OCI-LY7 (cell line): Measurements from ENCODE around the gene PTPRM. TPM values are rescaled to one million over a fixed set of nuclear protein-coding genes. Genes with fewer than 3 reads are reported as not detected.

Source experiments
- BruUV-seq: library from RNA; stranded (reverse); fragments of 400-500 nt; replicated peaks from 2 replicates; lab custom pipeline; 2021; lab: Mats Ljungman, UMichigan
- CTCF ChIA-PET: fragments of 300-600 bp; sonication (Branson Sonifier 250); formaldehyde crosslinking; loops from one replicate; lab custom pipeline; 2022; ENCODE audit warnings: antibody characterized with exemption; ENCODE audit not compliant: unreplicated experiment; lab: Charles Lee
- POLR2A ChIA-PET: fragments of 300-600 bp; sonication (Branson Sonifier 250); formaldehyde crosslinking; loops from one replicate; lab custom pipeline; 2022; ENCODE audit warnings: antibody characterized with exemption; lab: Charles Lee
- DNase-seq: peaks from one replicate; pipeline ENCODE4 v3.0.0-alpha.2; 2015; ENCODE audit warnings: low spot score
- H2AFZ ChIP-seq: fragments of 200-600 bp; sonication (generic), shearing (Covaris generic); 2 replicates; pipeline ENCODE4 v1.6.1; 2014; ENCODE audit warnings: mild to moderate bottlenecking, antibody characterized with exemption, low read length, moderate library complexity
- H3K27ac ChIP-seq: fragments of 200-600 bp; sonication (generic); 2 replicates; pipeline ENCODE4 v1.5.1; 2014; ENCODE audit warnings: mixed run types, low read depth, mild to moderate bottlenecking, moderate library complexity, low read length, inconsistent platforms; ENCODE audit not compliant: poor library complexity, severe bottlenecking
- H3K36me3 ChIP-seq: fragments of 200-600 bp; sonication (generic); 2 replicates; pipeline ENCODE4 v1.6.1; 2014; ENCODE audit warnings: mild to moderate bottlenecking, antibody characterized with exemption, low read length, moderate library complexity, mixed read lengths; ENCODE audit not compliant: insufficient read depth
- H3K4me1 ChIP-seq: fragments of 200-600 bp; sonication (generic); 2 replicates; pipeline ENCODE4 v1.5.1; 2014; ENCODE audit warnings: mild to moderate bottlenecking, low read length; ENCODE audit not compliant: insufficient read depth, poor library complexity, severe bottlenecking
- H3K4me2 ChIP-seq: fragments of 200-600 bp; sonication (generic); 2 replicates; pipeline ENCODE4 v1.6.1; 2014; ENCODE audit warnings: mild to moderate bottlenecking, low read length
- H3K4me3 ChIP-seq: fragments of 200-600 bp; sonication (generic); 2 replicates; pipeline ENCODE4 v1.5.1; 2014; ENCODE audit warnings: mild to moderate bottlenecking, low read depth, low read length; ENCODE audit not compliant: poor library complexity, severe bottlenecking
- H3K79me2 ChIP-seq: fragments of 200-600 bp; sonication (generic); 2 replicates; pipeline ENCODE4 v1.6.1; 2016; ENCODE audit warnings: low read depth, mild to moderate bottlenecking, low read length, moderate library complexity, mixed read lengths; ENCODE audit not compliant: insufficient read depth
- H3K9me2 ChIP-seq: fragments of 200-600 bp; sonication (generic); 2 replicates; pipeline ENCODE4 v1.6.1; 2016; ENCODE audit warnings: mild to moderate bottlenecking, low read length, mixed read lengths; ENCODE audit not compliant: insufficient read depth
- H3K9me3 ChIP-seq: fragments of 200-600 bp; sonication (generic); 2 replicates; pipeline ENCODE4 v1.6.1; 2014; ENCODE audit warnings: mild to moderate bottlenecking, mixed run types, low read length, mixed read lengths
- H4K20me1 ChIP-seq: fragments of 200-600 bp; sonication (generic); 2 replicates; pipeline ENCODE4 v1.6.1; 2014; ENCODE audit warnings: mild to moderate bottlenecking, antibody characterized with exemption, low read length, moderate library complexity, mixed read lengths; ENCODE audit not compliant: insufficient read depth
- CTCF ChIP-seq: fragments of 200-600 bp; sonication (generic); conservative IDR thresholded peaks from 2 replicates; pipeline ENCODE4 v1.5.1; 2014; ENCODE audit warnings: mild to moderate bottlenecking, antibody characterized with exemption, low read length, moderate library complexity, mixed read lengths
- EZH2phosphoT487 ChIP-seq: fragments of 200-600 bp; sonication (generic); IDR thresholded peaks from 2 replicates; pipeline ENCODE4 v1.6.1; 2018; ENCODE audit warnings: low read depth, borderline replicate concordance, mild to moderate bottlenecking, mixed run types, antibody characterized with exemption, low read length, moderate library complexity, mixed read lengths
- intact Hi-C: fragments of 100-400 bp; cut with micrococcal nuclease; formaldehyde crosslinking; loops from one replicate; pipeline ENCODE4 v1.10.0; 2022; ENCODE audit not compliant: unreplicated experiment
- total RNA-seq, 2 experiments: library from RNA; depleted of rRNA in 1 of 2; stranded (reverse); fragments of >200 nt in 1 of 2; shearing (Covaris generic) in 1 of 2; gene quantifications; 2 replicates each; pipeline ENCODE4 v1.2.3, GENCODE V29; 2014 to 2022

Gene PTPRM
- total RNA-seq, 2 experiments from 2014 or later, result not detected

GRCh38 chr18:8364385-8364784, 797.3 kb downstream of the PTPRM start:
- no peaks in the 10 kb centered on the region for H3K4me1 ChIP-seq
- intact Hi-C loops, result no loop called here
- H3K9me3 ChIP-seq, result no peaks in the 10 kb centered on the region
- H3K27ac ChIP-seq, result no peak overlapping the region
- H2AFZ ChIP-seq, result no peak overlapping the region
- TF ChIP-seq CTCF, result no peak
- TF ChIP-seq EZH2phosphoT487, result no peak
- ChIA-PET POLR2A (interaction anchor here (0.6 kb wide), 1 partner anchor 178 kb away, joined by 4 read pairs; no protein-coding TSS in a partner anchor), CTCF (no interaction called here)
- H3K36me3 ChIP-seq, result no peaks in the 10 kb centered on the region
- no peaks in the 10 kb centered on the region for H4K20me1 ChIP-seq
- no peak overlapping the region for H3K4me2 ChIP-seq
- no TSS peak for BruUV-seq
- DNase-seq, result no peak
- no peaks in the 10 kb centered on the region for H3K79me2 ChIP-seq
- H3K9me2 ChIP-seq, result no peaks in the 10 kb centered on the region
- no peak overlapping the region for H3K4me3 ChIP-seq

GRCh38 chr18:8365006-8365405, 797.9 kb downstream of the PTPRM start:
- Histone ChIP-seq H2AFZ (no peak overlapping the region), H3K4me3 (no peak overlapping the region), H3K9me3 (no peaks in the 10 kb centered on the region), H3K4me2 (no peak overlapping the region), H3K27ac (no peak overlapping the region), H3K79me2 (no peaks in the 10 kb centered on the region), H3K9me2 (no peaks in the 10 kb centered on the region), H3K36me3 (no peaks in the 10 kb centered on the region), H4K20me1 (no peaks in the 10 kb centered on the region), H3K4me1 (no peaks in the 10 kb centered on the region)
- POLR2A ChIA-PET, result interaction anchor here (0.6 kb wide), 1 partner anchor 178 kb away, joined by 4 read pairs; no protein-coding TSS in a partner anchor
- intact Hi-C loops, result no loop called here
- no TSS peak for BruUV-seq
- CTCF ChIA-PET, result no interaction called here
- no peak for TF ChIP-seq EZH2phosphoT487
- TF ChIP-seq CTCF, result no peak
- no peak for DNase-seq

- H3K36me3 ChIP-seq, result no peaks in the 10 kb centered on the region
- H3K4me3 ChIP-seq, result no peak overlapping the region
- no peaks in the 10 kb centered on the region for H3K9me2 ChIP-seq
- no peak overlapping the region for H3K27ac ChIP-seq
- ChIA-PET CTCF (no interaction called here), POLR2A (no interaction called here)
- intact Hi-C loops, result no loop called here
- BruUV-seq, result no TSS peak
- no peaks in the 10 kb centered on the region for H3K79me2 ChIP-seq
- no peaks in the 10 kb centered on the region for H3K4me1 ChIP-seq
- TF ChIP-seq EZH2phosphoT487, result no peak
- no peak for TF ChIP-seq CTCF
- H3K9me3 ChIP-seq, result no peaks in the 10 kb centered on the region
- no peak overlapping the region for H2AFZ ChIP-seq
- no peak overlapping the region for H3K4me2 ChIP-seq
- DNase-seq, result no peak
- H4K20me1 ChIP-seq, result no peaks in the 10 kb centered on the region
Measured at GRCh38 chr18:8365528-8365927, 798.4 kb downstream of the PTPRM start.
